HepG2 (cell line): ENCODE results near the gene ASB8. TPM values are rescaled to one million over a fixed set of nuclear protein-coding genes. Genes with fewer than 3 reads are reported as not detected.

Experiments
- AHR ChIP-seq: IDR thresholded peaks from 2 replicates; pipeline ENCODE4 v1.6.1; 2018; ENCODE audit warnings: missing genetic modification reagents, missing compliant biosample characterization
- CENPX ChIP-seq: sonication (generic); formaldehyde crosslinking; IDR thresholded peaks from 2 replicates; pipeline ENCODE4 v1.9.0; 2021; ENCODE audit warnings: mild to moderate bottlenecking, missing genetic modification reagents, moderate library complexity
- ERF ChIP-seq: IDR thresholded peaks from 2 replicates; pipeline ENCODE4 v1.6.1; 2018; ENCODE audit warnings: missing biosample characterization, missing genetic modification reagents
- GPBP1L1 ChIP-seq: sonication (generic); formaldehyde crosslinking; IDR thresholded peaks from 2 replicates; pipeline ENCODE4 v1.5.0; 2020; ENCODE audit warnings: mild to moderate bottlenecking, missing genetic modification reagents
- ISL2 ChIP-seq: sonication (generic); formaldehyde crosslinking; IDR thresholded peaks from 2 replicates; pipeline ENCODE4 v1.5.0; 2020; ENCODE audit warnings: missing genetic modification reagents
- MLXIP ChIP-seq: sonication (generic); formaldehyde crosslinking; IDR thresholded peaks from 2 replicates; pipeline ENCODE4 v1.9.0; 2021; ENCODE audit warnings: missing genetic modification reagents, borderline replicate concordance
- NR2F2 ChIP-seq: IDR thresholded peaks from 2 replicates; pipeline ENCODE4 v1.6.1; 2012; ENCODE audit warnings: low read depth, inconsistent platforms, borderline replicate concordance
- RFX1 ChIP-seq: fragments of 450-650 bp; IDR thresholded peaks from 2 replicates; pipeline ENCODE4 v1.6.1; 2017
- RFX3 ChIP-seq: IDR thresholded peaks from 2 replicates; pipeline ENCODE4 v1.6.1; 2016; ENCODE audit warnings: missing biosample characterization, missing genetic modification reagents
- RFXAP ChIP-seq: sonication (generic); formaldehyde crosslinking; IDR thresholded peaks from 2 replicates; pipeline ENCODE4 v1.4.0; 2020; ENCODE audit warnings: missing genetic modification reagents, borderline replicate concordance
- SETDB1 ChIP-seq: sonication (generic); formaldehyde crosslinking; IDR thresholded peaks from 2 replicates; pipeline ENCODE4 v1.5.1; 2020; ENCODE audit warnings: missing genetic modification reagents, mild to moderate bottlenecking, borderline replicate concordance
- ZBTB1 ChIP-seq: sonication (generic); formaldehyde crosslinking; IDR thresholded peaks from 2 replicates; pipeline ENCODE4 v1.4.0; 2020; ENCODE audit warnings: missing genetic modification reagents, borderline replicate concordance
- ZC3H4 ChIP-seq: sonication (generic); formaldehyde crosslinking; IDR thresholded peaks from 2 replicates; pipeline ENCODE4 v1.4.0; 2020; ENCODE audit warnings: missing genetic modification reagents, borderline replicate concordance
- ZFX ChIP-seq: sonication (generic); formaldehyde crosslinking; IDR thresholded peaks from 2 replicates; pipeline ENCODE4 v1.4.0; 2020; ENCODE audit warnings: mild to moderate bottlenecking, low read depth, missing genetic modification reagents, moderate library complexity
- ZNF143 ChIP-seq: sonication (generic); formaldehyde crosslinking; IDR thresholded peaks from 2 replicates; pipeline ENCODE4 v1.4.0; 2020; ENCODE audit warnings: missing genetic modification reagents
- ZNF224 ChIP-seq: sonication (generic); formaldehyde crosslinking; IDR thresholded peaks from 2 replicates; pipeline ENCODE4 v1.5.0; 2020; ENCODE audit warnings: mild to moderate bottlenecking, missing genetic modification reagents
- ZNF552 ChIP-seq: sonication (generic); formaldehyde crosslinking; IDR thresholded peaks from 2 replicates; pipeline ENCODE4 v1.9.0; 2022; ENCODE audit warnings: missing genetic modification reagents, mild to moderate bottlenecking, borderline replicate concordance
- ZNF580 ChIP-seq: IDR thresholded peaks from 2 replicates; pipeline ENCODE4 v1.6.1; 2016; ENCODE audit warnings: low read depth, borderline replicate concordance
- ZNF713 ChIP-seq: sonication (generic); formaldehyde crosslinking; IDR thresholded peaks from 2 replicates; pipeline ENCODE4 v1.4.0; 2020; ENCODE audit warnings: mild to moderate bottlenecking, missing genetic modification reagents
- ZNF878 ChIP-seq: sonication (generic); formaldehyde crosslinking; IDR thresholded peaks from 2 replicates; pipeline ENCODE4 v1.8.1; 2023; ENCODE audit warnings: mild to moderate bottlenecking, missing genetic modification reagents, moderate library complexity
- polyA plus RNA-seq, 8 experiments: library from polyadenylated mRNA; depleted of rRNA in 3 of 8; stranded (reverse) in 7 of 8; unstranded in 1 of 8; fragments of >200 nt; fragmentation: Illumina TruSeq in 4 of 8; extraction: Trizol in 4 of 8; gene quantifications; 2 replicates each; pipeline versions ENCODE4 v1.2.1 to v1.2.3, GENCODE V29; 2011 to 2016; ENCODE audit warnings: low read depth in 4 of 8, missing spikeins in 1 of 8, mixed read lengths in 1 of 8; ENCODE audit not compliant: insufficient read depth in 1 of 8
- total RNA-seq, 5 experiments: library from RNA; depleted of rRNA; stranded (reverse); fragments of >200 nt; fragmentation: Illumina TruSeq; extraction: Trizol; gene quantifications; 2 replicates each; pipeline ENCODE4 v1.2.3, GENCODE V29; 2016; ENCODE audit warnings: low read depth in 1 of 5
- TF ChIP-seq, protein P1 (sequence below): sonication (generic); formaldehyde crosslinking; IDR thresholded peaks from 2 replicates; pipeline ENCODE4 v1.8.0; 2022; ENCODE audit warnings: mild to moderate bottlenecking, missing genetic modification reagents, moderate library complexity

ASB8 gene
- total and polyA plus RNA-seq, 2 of the 13 experiments (the other 11 are each of a cell fraction or from before 2014, with no cell fraction given), result 14.0 to 15.5 TPM

DNA sequence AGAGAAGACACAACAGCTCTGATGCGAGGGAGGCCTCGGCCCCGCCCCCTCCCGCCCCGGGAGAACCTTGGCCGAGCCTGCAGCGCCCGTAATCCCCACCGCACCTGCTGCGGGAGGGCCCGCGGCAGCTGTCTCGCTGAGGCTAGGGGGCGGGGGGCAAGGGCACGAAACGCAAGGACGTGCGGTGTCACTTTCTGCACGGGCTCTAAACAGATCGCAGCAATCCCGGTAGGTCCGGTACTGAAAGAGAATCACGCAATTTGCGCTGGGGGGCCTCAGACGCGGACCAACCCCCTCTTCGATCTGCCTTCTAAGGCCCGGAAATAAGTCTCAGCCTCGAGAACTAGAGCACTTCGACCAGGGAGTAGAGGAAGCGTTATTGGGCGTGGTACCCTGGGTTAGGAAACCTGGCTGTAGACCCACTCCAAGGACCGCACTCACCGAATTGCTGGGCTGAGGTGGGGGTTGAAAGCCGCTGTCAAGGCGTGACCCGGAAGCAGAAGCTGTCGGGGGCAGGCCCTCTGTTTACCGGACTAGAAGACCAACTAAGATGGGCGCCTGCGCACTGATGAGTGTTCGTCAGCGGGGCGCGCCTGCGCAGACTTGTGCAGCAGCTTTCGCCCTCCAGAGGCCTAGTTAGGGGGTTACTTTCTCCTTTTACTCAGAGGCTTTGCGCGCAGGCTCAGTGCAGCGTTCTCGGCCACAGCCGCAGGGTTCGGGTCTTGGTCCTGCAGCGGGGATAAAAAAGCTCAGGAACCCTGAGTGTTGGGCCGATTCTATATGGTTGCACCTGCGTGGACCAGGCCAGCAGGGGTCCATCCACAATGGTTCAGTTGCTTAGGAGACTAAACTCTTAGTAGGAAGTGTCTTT lies at the start of gene ASB8 (continued):
- TF ChIP-seq, protein P1, sequence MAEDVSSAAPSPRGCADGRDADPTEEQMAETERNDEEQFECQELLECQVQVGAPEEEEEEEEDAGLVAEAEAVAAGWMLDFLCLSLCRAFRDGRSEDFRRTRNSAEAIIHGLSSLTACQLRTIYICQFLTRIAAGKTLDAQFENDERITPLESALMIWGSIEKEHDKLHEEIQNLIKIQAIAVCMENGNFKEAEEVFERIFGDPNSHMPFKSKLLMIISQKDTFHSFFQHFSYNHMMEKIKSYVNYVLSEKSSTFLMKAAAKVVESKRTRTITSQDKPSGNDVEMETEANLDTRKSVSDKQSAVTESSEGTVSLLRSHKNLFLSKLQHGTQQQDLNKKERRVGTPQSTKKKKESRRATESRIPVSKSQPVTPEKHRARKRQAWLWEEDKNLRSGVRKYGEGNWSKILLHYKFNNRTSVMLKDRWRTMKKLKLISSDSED (CRISPR knock-in tag), result no peak
- TF ChIP-seq RFXAP (CRISPR knock-in tag), result 0 out of 2 replicates have a peak, but pooled peaks have one; percentile 26
- TF ChIP-seq SETDB1 (CRISPR knock-in tag), result no peak
- TF ChIP-seq RFX3, result no peak
- no peak for TF ChIP-seq NR2F2
- no peak for TF ChIP-seq ZNF143 (CRISPR knock-in tag)
- no peak for TF ChIP-seq GPBP1L1 (CRISPR knock-in tag)
- no peak for TF ChIP-seq ZNF713
- TF ChIP-seq ISL2 (CRISPR knock-in tag), result no peak; the same call in 1 of the 2 replicates
- TF ChIP-seq ZC3H4 (CRISPR knock-in tag), result 0 out of 2 replicates have a peak, but pooled peaks have one; percentile 47
- peak; percentile 76; the same call in 1 of the 2 replicates for TF ChIP-seq ZNF224 (CRISPR knock-in tag)
- no peak for TF ChIP-seq RFX1
- no peak for TF ChIP-seq ZNF552 (CRISPR knock-in tag)
- TF ChIP-seq AHR, result no peak
- TF ChIP-seq CENPX, result no peak
- peak; percentile 41; the same call in 1 of the 2 replicates for TF ChIP-seq ERF (CRISPR knock-in tag)
- peak; percentile 55; the same call in 1 of the 2 replicates for TF ChIP-seq ZNF580
- TF ChIP-seq ZNF878 (CRISPR knock-in tag), result no peak; the same call in 1 of the 2 replicates
- no peak for TF ChIP-seq MLXIP
- TF ChIP-seq ZFX (CRISPR knock-in tag), result peak; percentile 90
- TF ChIP-seq ZBTB1 (CRISPR knock-in tag), result no peak
